SIG-M5 treated with dmso at 0.1 percent for 504 hours (cell line): Measurements from ENCODE around the gene SSC5D.
A peak's percentile ranks its signal among the peaks of the same experiment; 100 is the strongest.

Source experiments
- DNase-seq: peaks from one replicate; lab custom pipeline; 2025; ENCODE audit not compliant: unreplicated experiment; lab: John Stamatoyannopoulos, UW

SSC5D gene

DNA sequence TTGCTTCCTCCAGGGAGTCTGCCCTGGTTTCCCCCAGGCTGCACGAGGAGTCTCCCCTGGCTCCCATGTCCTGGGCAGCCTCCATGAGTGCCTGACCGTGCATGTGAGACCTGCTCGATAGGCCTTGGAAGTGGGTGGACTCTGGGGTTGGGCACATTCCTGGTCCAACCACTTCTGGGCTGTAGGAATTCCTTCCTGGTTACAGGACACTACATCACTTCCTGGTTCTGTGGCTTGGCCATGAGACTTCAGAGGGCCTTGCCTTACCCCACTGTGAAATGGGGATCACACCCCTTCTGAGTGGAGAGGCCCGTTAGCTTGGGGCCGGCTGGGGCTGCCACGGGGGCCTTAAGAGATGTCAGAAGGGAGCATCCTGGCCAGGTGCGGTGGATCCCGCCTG, 15.8 kb upstream of the SSC5D start:
- DNase-seq: no peak

DNA sequence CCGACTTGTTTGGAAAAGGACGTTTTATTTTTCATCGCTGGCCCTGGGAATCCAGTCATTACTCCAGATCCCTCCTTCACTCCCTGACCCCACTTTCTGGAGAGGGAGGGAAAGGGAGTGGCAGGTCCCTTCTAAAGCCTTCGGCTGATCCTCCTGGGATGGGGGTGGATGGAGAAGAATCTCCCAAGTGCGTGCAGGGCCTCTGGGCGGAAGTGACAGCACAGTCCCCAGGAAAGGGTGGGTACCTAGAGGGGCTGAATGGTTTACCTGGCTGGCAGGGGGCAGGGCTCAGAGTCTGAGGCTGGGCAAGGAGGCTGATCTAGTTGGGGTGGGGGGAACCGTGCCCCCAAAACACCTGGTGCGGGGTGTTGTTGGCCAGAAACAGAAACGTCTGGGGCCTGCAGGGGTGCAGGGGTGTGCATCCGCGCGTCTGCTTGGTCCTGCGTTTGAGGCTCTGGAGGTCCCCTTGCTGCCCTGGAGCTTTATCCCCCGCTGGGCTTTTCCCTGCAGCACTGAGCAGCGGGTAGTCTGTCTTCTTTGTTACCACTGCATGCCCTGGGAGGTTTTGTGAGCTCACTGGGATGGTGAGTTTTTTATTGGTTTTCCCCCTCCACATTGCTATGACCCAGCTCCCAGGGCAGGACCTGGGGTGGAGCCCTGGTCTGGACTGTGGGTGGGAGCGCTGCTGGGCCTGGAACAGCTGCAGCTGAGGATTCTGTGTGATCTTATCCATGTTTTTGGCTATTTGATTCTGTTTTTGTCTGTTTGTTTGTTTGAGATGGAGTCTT, 14.8 kb upstream of the SSC5D start:
- DNase-seq: no peak

DNA sequence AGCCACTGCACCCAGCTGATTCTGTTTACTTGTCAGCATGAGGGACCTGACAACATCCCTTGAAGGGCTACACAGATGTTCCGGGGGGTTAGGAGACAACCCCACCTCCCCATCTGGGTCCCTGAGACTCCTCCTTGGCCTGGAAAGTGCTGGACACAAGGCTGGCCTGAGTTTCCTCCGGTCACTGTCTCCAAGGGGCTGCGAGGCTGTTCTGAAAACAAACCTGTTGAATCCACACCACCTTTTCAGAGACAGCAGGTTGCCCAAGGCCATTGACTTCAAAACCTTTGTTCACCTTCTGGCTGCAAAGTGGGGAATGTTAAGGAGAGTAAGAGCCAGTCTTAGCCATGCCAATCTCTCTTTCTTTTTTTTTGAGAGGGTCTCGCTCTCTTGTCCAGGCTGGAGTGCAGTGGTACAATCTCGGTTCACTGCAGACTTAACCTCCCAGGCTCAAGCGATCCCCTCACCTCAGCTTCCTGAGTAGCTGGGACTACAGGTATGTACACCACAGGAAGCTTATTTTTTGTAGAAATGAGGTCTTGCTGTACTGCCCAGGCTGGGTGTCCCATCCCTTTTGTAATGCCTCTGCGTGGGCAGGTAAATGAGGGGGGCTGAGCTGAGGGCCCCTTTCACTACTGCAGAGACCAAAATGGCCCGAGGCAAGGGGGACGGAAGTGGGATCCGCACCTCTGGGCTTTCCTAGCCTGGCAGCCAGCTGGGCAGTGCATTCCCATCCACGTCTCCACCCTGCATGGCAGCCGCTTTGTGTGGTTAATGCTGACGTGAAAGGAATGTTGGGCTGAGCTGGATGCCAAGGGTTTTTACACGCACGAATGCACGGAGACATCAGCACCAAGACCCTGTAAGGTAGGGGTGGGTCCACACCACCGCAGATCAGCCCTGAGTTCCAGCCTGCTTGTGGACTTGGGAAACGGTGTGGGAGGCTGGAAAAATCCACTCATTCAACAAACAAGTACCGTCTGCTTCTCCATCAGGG, 13.7 kb upstream of the SSC5D start:
- DNase-seq: no peak

DNA sequence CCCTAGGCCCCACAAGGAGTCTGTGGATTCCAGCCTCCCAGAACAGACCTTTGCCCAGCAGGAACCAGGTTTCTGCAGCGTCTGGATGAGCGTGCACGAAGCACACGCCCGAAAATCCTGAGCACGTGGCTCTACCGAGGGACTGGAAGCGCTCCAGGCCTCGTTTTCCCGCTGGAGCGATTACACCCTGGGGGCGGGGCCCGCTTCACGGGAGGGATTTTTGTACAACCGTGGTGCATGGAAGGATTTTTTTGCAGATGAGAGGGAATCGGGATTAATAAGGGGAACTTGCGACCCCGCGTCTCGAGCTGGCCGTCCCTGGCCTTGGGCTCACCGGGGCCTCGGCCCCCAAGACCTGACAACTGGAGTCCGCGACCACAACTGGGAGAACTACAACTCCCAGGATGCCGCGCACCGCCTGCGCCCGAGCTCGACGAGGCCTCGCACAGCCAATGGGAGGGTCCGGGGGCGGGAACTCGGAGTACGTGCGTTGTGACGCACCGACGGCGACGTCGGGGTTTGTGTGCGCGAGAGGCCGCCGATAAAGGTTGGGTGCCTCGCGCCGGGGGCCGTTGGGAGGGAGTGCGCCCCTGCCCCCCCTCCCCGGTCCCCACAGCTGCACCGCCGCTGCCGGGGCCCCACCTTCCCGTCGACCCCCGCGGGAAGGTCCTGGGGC, 12.0 kb upstream of the SSC5D start, which contains the start of gene ZNF628:
ZNF628 (plus strand) TSS at position 518 of the 676 bp plus-strand sequence. CDS start 3,294 bp downstream, outside the sequence.
- peak; percentile 95 for DNase-seq

DNA sequence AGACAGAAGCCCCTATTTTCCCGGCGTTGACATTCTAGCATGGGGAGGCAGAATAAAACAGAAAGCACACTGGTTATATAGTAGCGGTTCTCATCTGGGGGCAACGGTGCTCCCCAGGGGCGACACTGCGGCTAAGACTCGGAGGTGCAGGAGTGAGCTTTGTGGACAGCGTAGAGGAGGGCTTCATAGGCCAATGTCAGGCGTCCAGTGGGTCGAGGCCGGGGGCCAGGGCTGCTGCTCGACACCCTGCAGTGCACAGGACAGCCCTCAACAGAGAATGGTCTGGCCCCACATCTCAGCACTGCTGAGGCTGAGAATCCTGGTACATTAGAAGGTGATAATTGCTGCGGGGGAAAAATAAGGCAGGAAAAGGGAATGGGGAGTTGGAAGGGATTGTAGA, 10.3 kb upstream of the SSC5D start:
- no peak for DNase-seq

DNA sequence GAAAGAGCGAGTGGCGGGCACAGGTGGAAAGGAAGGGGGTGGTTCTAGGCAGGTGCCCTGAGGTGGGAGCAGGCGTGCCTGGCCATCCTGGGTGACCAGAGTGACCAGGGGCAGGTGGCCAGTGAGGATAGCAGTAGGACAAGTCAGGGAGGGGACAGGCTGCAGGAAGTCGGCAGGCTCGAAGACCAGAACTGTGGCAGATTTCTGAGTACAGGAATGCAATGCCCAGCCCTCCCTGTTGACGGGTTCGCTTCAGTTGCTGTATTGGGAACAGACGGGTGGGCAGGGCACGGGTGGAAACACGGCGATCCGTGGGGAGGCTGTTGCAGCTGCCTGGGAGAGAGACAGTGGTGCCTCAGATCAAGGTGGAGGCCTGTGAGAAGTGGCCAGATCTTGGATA, 9.9 kb upstream of the SSC5D start:
- no peak for DNase-seq

DNA sequence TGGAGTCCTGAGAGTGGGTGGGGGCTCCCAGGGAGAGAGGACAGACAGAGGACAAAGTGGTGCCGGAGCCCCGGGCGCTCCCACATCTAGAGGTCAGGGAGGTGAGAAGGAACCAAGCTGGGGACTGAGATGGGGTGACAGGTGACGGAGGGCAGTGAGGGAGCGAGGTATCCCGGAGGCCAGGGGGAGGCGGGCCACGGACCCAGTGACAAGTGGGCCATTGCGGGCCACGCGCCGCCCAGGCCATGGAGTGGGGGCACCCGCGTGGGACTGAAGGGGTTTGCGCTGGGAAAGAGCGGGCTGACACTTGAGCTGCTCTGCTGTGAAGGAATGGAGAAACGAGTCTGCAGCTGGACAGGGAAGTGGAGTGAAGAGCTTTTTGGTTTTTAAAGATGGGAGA, 9.2 kb upstream of the SSC5D start:
- DNase-seq: no peak

DNA sequence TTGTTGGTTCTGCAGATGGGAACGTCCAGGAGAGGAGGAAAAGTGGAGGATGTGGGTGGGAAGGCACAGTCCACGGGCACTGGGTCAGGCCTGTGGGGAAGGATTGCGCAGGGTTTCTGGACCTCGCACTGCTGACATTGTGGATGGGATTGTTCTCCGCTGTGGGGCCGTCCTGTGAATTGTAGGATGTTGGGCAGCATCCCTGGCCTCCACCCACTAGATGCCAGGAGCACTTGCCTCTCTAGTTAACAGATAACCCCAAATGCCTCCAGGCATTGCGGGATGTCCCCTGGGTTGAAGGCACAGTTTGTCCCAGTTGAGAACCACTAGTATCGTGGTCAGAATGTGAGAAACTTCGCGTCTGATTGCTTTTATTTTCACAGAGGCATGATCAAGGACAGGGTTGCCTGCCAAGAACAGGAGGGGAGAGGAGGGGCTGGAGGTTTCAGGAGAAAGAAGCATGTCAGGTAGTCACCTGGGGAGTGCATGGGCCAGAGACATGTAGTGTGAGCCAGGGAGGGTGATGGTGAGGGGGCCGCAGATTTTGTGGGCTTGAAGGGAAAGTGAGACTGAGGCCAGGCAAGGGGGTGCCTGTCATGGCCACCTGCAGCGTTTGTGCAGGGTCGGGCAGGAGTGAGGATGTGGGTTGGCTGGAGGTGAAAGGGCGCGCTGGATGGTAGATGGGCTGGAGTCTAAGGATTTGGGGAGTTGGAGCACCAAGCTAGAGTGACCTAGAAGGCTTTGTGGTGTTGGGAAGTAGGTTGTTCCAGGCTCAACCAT, 8.6 kb upstream of the SSC5D start:
- no peak for DNase-seq

DNA sequence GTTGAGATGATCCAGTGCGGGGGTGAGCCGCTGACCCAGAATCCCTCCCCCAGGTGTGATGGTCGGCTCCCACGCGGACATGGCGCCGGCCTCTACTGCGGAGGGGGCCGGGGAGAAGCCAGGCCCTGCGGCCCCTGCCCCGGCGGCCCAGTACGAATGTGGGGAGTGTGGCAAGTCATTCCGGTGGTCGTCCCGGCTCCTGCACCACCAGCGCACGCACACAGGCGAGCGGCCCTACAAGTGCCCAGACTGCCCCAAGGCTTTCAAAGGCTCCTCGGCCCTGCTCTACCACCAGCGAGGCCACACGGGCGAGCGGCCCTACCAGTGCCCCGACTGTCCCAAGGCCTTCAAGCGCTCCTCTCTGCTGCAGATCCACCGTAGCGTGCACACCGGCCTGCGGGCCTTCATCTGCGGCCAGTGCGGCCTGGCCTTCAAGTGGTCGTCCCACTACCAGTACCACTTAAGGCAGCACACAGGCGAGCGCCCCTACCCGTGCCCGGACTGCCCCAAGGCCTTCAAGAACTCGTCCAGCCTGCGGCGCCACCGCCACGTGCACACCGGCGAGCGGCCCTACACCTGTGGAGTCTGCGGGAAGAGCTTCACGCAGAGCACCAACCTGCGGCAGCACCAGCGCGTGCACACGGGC, 7.0 kb upstream of the SSC5D start:
- no peak for DNase-seq

DNA sequence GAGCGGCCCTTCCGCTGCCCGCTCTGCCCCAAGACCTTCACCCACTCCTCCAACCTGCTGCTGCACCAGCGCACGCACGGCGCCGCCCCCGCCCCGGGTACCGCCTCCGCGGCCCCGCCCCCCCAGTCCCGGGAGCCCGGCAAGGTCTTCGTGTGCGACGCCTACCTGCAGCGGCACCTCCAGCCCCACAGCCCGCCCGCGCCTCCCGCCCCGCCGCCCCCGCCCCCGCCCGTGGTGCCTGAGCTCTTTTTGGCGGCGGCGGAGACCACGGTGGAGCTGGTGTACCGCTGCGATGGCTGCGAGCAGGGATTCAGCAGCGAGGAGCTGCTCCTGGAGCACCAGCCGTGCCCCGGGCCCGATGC, 6.5 kb upstream of the SSC5D start:
- DNase-seq: no peak

DNA sequence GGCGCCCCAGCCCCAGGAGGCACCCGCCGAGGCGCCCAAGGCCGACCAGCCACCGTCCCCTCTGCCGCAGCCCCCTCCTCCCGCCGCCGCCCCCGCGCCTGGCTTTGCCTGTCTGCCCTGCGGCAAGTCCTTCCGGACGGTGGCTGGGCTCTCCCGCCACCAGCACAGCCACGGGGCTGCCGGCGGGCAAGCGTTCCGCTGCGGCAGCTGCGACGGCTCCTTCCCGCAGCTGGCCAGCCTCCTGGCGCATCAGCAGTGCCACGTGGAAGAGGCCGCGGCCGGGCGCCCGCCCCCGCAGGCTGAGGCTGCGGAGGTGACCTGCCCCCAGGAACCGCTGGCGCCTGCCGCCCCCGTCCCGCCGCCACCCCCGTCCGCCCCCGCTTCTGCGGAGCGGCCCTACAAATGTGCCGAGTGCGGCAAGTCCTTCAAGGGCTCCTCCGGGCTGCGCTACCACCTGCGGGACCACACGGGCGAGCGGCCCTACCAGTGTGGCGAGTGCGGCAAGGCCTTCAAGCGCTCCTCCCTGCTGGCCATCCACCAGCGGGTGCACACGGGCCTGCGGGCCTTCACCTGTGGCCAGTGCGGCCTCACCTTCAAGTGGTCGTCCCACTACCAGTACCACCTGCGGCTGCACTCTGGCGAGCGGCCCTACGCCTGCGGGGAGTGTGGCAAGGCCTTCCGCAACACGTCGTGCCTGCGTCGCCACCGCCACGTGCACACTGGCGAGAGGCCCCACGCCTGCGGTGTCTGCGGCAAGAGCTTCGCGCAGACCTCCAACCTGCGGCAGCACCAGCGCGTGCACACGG, 5.9 kb upstream of the SSC5D start:
- no peak for DNase-seq

DNA sequence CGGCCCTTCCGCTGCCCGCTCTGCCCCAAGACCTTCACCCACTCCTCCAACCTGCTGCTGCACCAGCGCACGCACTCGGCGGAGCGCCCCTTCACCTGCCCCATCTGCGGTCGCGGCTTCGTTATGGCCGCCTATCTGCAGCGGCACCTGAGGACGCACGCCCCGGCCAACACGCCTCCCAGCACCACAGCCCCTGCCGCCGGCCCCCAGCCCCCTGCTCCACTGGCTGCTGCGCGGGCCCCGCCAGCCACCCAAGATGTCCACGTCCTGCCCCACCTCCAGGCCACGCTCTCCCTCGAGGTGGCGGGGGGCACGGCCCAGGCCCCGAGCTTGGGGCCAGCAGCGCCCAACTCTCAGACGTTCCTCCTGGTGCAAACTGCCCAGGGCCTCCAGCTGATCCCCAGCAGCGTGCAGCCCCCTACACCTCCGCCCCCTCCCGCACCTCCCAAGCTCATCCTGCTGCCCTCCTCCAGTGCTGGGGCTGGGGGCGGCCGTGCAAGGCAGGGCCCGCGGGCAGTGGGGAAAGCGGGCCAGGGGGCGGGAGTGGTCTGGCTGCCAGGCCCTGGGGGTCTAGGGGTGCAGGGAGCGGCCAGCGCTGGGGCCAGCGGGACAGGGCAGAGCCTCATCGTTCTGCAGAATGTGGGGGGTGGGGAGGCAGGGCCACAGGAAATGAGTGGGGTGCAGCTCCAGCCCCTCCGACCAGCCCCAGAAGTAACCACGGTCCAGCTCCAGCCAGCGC, 5.1 kb upstream of the SSC5D start:
- no peak for DNase-seq

DNA sequence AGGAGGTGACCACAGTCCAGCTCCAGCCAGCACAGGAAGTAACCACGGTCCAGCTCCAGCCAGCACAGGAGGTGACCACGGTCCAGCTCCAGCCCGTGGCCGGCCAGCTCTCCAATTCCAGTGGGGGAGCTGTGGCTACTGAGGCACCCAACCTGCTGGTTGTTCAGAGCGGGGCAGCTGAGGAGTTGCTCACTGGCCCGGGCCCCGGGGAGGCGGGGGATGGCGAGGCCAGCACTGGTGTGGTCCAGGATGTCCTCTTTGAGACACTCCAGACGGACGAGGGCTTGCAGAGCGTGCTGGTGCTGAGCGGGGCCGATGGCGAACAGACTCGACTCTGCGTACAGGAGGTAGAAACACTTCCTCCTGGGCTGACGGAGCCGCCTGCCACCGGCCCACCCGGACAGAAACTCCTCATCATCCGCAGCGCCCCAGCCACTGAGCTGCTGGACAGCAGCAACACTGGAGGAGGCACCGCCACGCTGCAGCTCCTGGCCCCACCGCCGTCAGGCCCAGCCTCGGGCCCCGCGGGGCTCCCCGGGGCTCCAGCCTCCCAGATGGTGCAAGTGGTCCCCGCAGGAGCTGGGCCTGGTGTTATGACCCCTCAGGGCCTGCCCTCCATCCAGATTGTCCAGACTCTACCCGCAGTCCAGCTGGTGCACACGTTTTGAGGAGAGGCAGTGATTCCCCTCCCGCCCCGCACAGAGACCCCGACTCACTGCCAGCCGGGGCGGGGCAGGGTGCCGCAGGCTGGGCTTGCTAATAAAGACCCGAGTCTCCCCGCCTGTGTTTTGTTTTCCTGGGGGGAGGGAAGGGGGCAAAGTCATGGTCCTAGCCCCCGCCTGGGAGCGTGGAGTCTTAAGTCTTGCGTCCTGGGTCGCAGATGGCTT, 4.3 kb upstream of the SSC5D start:
- no peak for DNase-seq

DNA sequence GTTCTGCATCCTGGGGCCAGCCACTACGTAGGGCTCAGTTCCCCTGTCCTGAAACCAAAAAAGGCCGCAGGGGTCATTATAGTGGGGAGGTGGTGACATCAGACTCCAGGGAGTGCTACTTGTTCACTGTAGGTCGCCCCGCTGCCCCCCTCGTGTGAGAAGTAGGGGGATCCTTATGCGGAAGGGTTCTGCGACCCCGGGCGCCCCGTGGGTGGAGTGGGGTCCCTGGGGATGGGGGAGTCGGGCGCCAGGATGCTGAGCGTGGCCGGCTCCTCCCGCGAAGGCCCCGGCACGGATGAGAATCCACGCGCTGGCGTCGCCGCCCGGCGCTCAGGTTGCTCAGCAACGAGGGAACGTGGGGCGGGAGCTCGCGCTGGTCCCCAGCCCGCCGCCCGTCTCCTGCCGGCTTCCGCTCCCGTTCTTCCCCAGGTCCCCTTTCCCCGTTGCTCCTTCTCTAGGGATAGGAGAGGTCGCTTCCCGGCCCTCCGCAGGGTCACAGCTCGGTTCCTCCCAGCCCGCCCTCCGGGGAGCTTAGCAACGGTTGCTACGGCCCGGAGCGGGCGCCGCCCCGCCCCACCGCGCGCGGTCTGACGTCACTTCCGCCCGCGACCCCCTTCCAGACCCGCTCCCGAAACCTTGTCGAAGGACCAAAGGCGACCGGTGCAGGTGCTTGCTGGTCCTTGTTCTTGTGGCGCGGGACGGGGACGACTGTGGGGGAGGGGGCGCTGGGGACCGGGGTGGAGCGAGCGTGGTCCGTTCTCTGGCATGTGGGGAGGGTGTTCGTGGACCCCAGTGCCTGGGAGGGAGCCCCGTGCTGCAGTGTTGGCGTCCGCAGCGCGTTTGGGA, 3.4 kb upstream of the SSC5D start, which contains the start of gene NAT14:
NAT14 (plus strand) TSS at position 596 of the 846 bp plus-strand sequence. CDS start 521 bp downstream, outside the sequence.
- DNase-seq: no peak

DNA sequence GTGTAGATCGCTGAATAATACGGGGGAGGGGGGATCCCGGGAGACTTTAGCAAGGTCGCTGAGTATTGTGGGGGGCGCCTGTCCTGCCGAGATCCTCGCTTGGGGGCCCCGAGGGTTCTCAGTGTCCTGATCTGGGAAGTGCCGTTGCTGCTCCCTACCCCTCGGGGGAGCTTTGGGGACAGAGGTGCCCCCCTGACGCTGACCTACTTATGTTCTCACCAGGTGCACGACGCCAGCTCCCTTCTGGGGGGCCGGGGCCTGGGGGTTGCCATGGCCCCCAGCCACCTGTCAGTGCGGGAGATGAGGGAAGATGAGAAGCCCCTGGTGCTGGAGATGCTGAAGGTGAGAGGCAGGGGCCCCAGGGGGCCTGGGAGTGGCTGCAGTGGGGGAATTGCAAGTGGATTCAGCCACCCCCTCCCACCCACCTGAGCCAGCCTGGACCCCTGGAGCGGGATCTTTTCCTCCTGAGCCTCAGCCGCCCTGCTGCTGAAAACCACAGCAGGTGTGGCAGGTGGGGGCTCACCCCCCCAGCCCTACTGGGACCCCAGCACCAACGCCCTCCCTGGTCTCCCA, 2.7 kb upstream of the SSC5D start:
- no peak for DNase-seq
